Keratinocyte (primary cell): ENCODE data around the gene ARHGAP19. TPM values are rescaled to one million over a fixed set of nuclear protein-coding genes. Genes with fewer than 3 reads are reported as not detected.

Source experiments
- DNase-seq: peaks from one replicate; pipeline ENCODE4 v3.0.0-alpha.2; 2011; ENCODE audit warnings: low read depth, missing footprints, low spot score
- FAIRE-seq: peaks from 2 replicates; lab custom pipeline; 2011; peaks lifted over from hg19 to GRCh38; lab: Jason Lieb, UNC
- H2AFZ ChIP-seq: 2 replicates; pipeline ENCODE4 v1.6.0; 2012; ENCODE audit warnings: low read length, control low read depth, inconsistent platforms; ENCODE audit not compliant: control insufficient read depth
- H3K27ac ChIP-seq: 2 replicates; pipeline ENCODE4 v1.5.1; 2011; ENCODE audit warnings: low read length; ENCODE audit not compliant: control insufficient read depth, insufficient read depth
- H3K27me3 ChIP-seq: 3 replicates; pipeline ENCODE4 v1.6.0; 2011; ENCODE audit warnings: low read length; ENCODE audit not compliant: control insufficient read depth, insufficient read depth; ENCODE audit errors: extremely low read depth
- H3K36me3 ChIP-seq, 2 experiments: 2 replicates in 1 of 2; 3 replicates in 1 of 2; pipeline ENCODE4 v1.5.1; 2011; ENCODE audit warnings: low read length in 2 of 2, mild to moderate bottlenecking in 1 of 2; ENCODE audit not compliant: control insufficient read depth in 2 of 2, insufficient read depth in 2 of 2; ENCODE audit errors: extremely low read depth in 1 of 2
- H3K4me1 ChIP-seq: 3 replicates; pipeline ENCODE4 v1.5.1; 2011; ENCODE audit warnings: low read length; ENCODE audit not compliant: control insufficient read depth, insufficient read depth; ENCODE audit errors: extremely low read depth
- H3K4me2 ChIP-seq: 3 replicates; pipeline ENCODE4 v1.6.0; 2011; ENCODE audit warnings: low read depth, low read length; ENCODE audit not compliant: control insufficient read depth, insufficient read depth; ENCODE audit errors: extremely low read depth
- H3K4me3 ChIP-seq, 3 experiments: fragments of 200-600 bp in 1 of 3; sonication (generic) in 1 of 3; 2 replicates in 2 of 3; 3 replicates in 1 of 3; pipeline ENCODE4 v1.5.1; 2011 to 2016; ENCODE audit warnings: low read length in 3 of 3, mild to moderate bottlenecking in 3 of 3, control low read depth in 2 of 3, inconsistent platforms in 1 of 3, low read depth in 1 of 3, mixed read lengths in 1 of 3, mixed run types in 1 of 3, moderate library complexity in 1 of 3; ENCODE audit not compliant: control insufficient read depth in 2 of 3, insufficient read depth in 2 of 3; ENCODE audit errors: extremely low read depth in 1 of 3
- H3K79me2 ChIP-seq: 2 replicates; pipeline ENCODE4 v1.6.0; 2012; ENCODE audit warnings: low read length; ENCODE audit not compliant: control insufficient read depth, insufficient read depth
- H3K9ac ChIP-seq: 3 replicates; pipeline ENCODE4 v1.6.0; 2011; ENCODE audit warnings: low read length; ENCODE audit not compliant: control insufficient read depth, insufficient read depth; ENCODE audit errors: extremely low read depth
- H3K9me1 ChIP-seq: 3 replicates; pipeline ENCODE4 v1.6.0; 2011; ENCODE audit warnings: low read length; ENCODE audit not compliant: control insufficient read depth, insufficient read depth; ENCODE audit errors: extremely low read depth
- H3K9me3 ChIP-seq: 2 replicates; pipeline ENCODE4 v1.5.1; 2012; ENCODE audit warnings: low read depth, low read length; ENCODE audit not compliant: control insufficient read depth
- H4K20me1 ChIP-seq: 3 replicates; pipeline ENCODE4 v1.6.0; 2011; ENCODE audit warnings: low read length; ENCODE audit not compliant: control insufficient read depth, insufficient read depth; ENCODE audit errors: extremely low read depth
- EZH2 ChIP-seq: IDR thresholded peaks from one replicate; pipeline ENCODE4 v1.6.1; 2012; ENCODE audit warnings: inconsistent platforms, mild to moderate bottlenecking, low read length, moderate library complexity
- dilution Hi-C: fragments of 300-500 bp; cut with MboI; formaldehyde crosslinking; loops from one replicate; pipeline ENCODE4 v1.7.0; 2020; ENCODE audit warnings: low sequenced_read_pairs; ENCODE audit not compliant: extremely low pct_ligation_motif_present
- polyA plus RNA-seq, 5 experiments: library from polyadenylated mRNA; depleted of rRNA in 3 of 5; stranded (reverse) in 3 of 5; stranded (forward) in 1 of 5; unstranded in 1 of 5; fragments of >200 nt; gene quantifications; 1 replicate in 1 of 5; 2 replicates in 3 of 5; 3 replicates in 1 of 5; pipeline versions ENCODE4 v1.2.1 to v1.2.3, GENCODE V29; 2011 to 2012; ENCODE audit warnings: missing spikeins in 2 of 5, low read depth in 1 of 5, low replicate concordance in 1 of 5
- TF ChIP-seq, protein P1 (sequence below), 3 experiments: IDR thresholded peaks in 1 of 3; conservative IDR thresholded peaks in 1 of 3; optimal IDR thresholded peaks in 1 of 3; 2 replicates in 2 of 3; 3 replicates in 1 of 3; pipeline versions ENCODE3 to v1.5.1; 2011; ENCODE audit warnings: low read length in 3 of 3, mild to moderate bottlenecking in 3 of 3, moderate library complexity in 2 of 3, control low read depth in 1 of 3, inconsistent platforms in 1 of 3; ENCODE audit not compliant: insufficient read depth in 2 of 3; ENCODE audit errors: extremely low read depth in 1 of 3

The ARHGAP19 gene
- polyA plus RNA-seq, 1 donor (not counting 4 experiments of a cell fraction or from before 2014, with no cell fraction given): 7.5 TPM

DNA sequence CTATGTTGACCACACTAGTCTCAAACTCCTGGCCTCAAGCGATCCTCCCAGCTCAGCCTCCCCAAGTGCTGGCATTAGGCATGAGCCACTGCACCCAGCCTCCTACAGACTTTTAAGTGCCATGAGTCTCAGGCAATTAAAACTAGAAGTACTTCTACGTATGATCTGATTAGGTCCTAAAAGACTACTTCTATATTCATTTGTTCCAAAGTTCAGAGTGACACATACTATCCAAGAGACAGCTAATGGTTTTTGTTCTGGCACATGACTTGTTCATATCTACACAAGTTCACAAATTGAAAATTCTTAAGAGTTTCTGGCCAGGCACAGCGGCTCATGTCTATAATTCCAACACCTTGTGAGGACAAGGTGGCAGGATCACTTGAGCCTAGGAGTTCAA, 11.7 kb downstream of the ARHGAP19 start:
- H2AFZ ChIP-seq: no peak overlapping the region
- H3K27ac ChIP-seq: no peak overlapping the region
- dilution Hi-C loops: no loop called here
- no peaks in the 10 kb centered on the region for H3K9me1 ChIP-seq
- FAIRE-seq (no peak), DNase-seq (no peak)
- H3K4me1 ChIP-seq: no peaks in the 10 kb centered on the region
- no peak overlapping the region for H3K4me3 ChIP-seq
- no peaks in the 10 kb centered on the region for H3K9me3 ChIP-seq
- no peaks in the 10 kb centered on the region for H3K27me3 ChIP-seq
- no peak for TF ChIP-seq EZH2
- TF ChIP-seq, protein P1, sequence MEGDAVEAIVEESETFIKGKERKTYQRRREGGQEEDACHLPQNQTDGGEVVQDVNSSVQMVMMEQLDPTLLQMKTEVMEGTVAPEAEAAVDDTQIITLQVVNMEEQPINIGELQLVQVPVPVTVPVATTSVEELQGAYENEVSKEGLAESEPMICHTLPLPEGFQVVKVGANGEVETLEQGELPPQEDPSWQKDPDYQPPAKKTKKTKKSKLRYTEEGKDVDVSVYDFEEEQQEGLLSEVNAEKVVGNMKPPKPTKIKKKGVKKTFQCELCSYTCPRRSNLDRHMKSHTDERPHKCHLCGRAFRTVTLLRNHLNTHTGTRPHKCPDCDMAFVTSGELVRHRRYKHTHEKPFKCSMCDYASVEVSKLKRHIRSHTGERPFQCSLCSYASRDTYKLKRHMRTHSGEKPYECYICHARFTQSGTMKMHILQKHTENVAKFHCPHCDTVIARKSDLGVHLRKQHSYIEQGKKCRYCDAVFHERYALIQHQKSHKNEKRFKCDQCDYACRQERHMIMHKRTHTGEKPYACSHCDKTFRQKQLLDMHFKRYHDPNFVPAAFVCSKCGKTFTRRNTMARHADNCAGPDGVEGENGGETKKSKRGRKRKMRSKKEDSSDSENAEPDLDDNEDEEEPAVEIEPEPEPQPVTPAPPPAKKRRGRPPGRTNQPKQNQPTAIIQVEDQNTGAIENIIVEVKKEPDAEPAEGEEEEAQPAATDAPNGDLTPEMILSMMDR (optimal IDR thresholded peaks at IDR 0.05 in 1 of 3, IDR thresholded peaks at IDR 0.05 in 1 of 3, conservative IDR thresholded peaks at IDR 0.05 in 1 of 3; ENCODE audit: extremely low read depth in 1 of 3, insufficient read depth in 2 of 3, low read length in 3 of 3): no peak
- H3K4me2 ChIP-seq: no peak overlapping the region
- no peak overlapping the region for H3K9ac ChIP-seq
- H3K36me3 ChIP-seq: no peaks in the 10 kb centered on the region
- H3K79me2 ChIP-seq: peaks cover 6% of the 10 kb centered on the region
- no peaks in the 10 kb centered on the region for H4K20me1 ChIP-seq

DNA sequence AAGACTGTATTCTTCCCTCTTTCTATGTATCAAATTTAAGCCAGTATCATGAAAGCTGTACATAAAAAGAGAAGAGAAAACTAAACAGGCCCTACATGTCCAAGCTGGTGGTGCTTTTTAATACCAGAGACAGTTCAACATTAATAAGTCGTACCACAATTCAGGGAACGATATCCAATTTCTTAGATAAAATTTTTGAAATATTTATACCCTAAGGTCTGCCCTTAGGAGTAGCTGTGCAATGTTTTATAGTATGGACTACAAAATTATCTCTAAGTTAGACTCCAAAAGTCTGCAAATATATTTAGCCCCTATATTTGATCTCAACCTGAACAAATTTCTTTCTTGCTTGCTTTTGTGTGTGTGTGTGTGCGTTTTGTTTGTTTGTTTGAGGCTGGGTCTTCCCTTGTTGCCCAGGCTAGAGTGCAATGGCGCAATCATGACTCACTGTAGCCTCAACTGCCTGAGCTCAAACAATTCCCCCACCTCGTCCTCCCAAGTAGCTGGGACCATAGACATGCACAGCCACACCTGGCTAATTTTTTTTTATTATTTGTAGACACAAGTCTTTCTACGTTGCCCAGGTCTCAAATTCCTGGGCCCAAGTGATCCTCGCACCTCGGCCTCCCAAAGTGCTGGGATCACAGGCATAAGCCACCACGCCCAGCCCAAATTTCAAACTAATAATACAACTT, 13.2 kb downstream of the ARHGAP19 start:
- H3K9me3 ChIP-seq: no peaks in the 10 kb centered on the region
- dilution Hi-C loops: no loop called here
- H3K4me2 ChIP-seq: no peak overlapping the region
- TF ChIP-seq EZH2: no peak
- TF ChIP-seq, protein P1 (optimal IDR thresholded peaks at IDR 0.05 in 1 of 3, IDR thresholded peaks at IDR 0.05 in 1 of 3, conservative IDR thresholded peaks at IDR 0.05 in 1 of 3; ENCODE audit: extremely low read depth in 1 of 3, insufficient read depth in 2 of 3, low read length in 3 of 3): no peak
- H3K4me1 ChIP-seq: no peaks in the 10 kb centered on the region
- H3K9me1 ChIP-seq: no peaks in the 10 kb centered on the region
- peaks cover 6% of the 10 kb centered on the region for H3K79me2 ChIP-seq
- H3K4me3 ChIP-seq: no peak overlapping the region
- no peak overlapping the region for H3K9ac ChIP-seq
- no peak overlapping the region for H3K27ac ChIP-seq
- H3K27me3 ChIP-seq: no peaks in the 10 kb centered on the region
- H4K20me1 ChIP-seq: no peaks in the 10 kb centered on the region
- no peaks in the 10 kb centered on the region for H3K36me3 ChIP-seq
- no peak overlapping the region for H2AFZ ChIP-seq
- DNase-seq (no peak), FAIRE-seq (no peak)
